Sigmoid colon (tissue), 7 donors: ENCODE measurements around the gene GPR179. TPM values are rescaled to one million over a fixed set of nuclear protein-coding genes. Genes with fewer than 3 reads are reported as not detected.

ENCODE experiments used
- DNase-seq: peaks from one replicate; pipeline ENCODE4 v3.0.0-alpha.2; 2019
- H3K27ac ChIP-seq, 4 donors: fragments of 200-600 bp; sonication (generic); one replicate each; pipeline ENCODE4 v1.5.1; 2016 to 2019; ENCODE audit warnings: mild to moderate bottlenecking in 1 of 4
- H3K27me3 ChIP-seq, 3 donors: fragments of 200-600 bp; sonication (generic); one replicate each; pipeline ENCODE4 v1.5.1; 2019; ENCODE audit warnings: mild to moderate bottlenecking in 1 of 3
- H3K36me3 ChIP-seq, 4 donors: fragments of 200-600 bp; sonication (generic); one replicate each; pipeline ENCODE4 v1.5.1; 2016 to 2019
- H3K4me1 ChIP-seq, 4 donors: fragments of 200-600 bp; sonication (generic); one replicate each; pipeline ENCODE4 v1.5.1; 2017 to 2019
- H3K4me3 ChIP-seq, 4 donors: fragments of 200-600 bp; sonication (generic); one replicate each; pipeline ENCODE4 v1.5.1; 2017 to 2019; ENCODE audit warnings: mild to moderate bottlenecking in 2 of 4, moderate library complexity in 1 of 4
- H3K9me3 ChIP-seq, 4 donors: fragments of 200-600 bp in 3 of 4; sonication (generic) in 3 of 4; one replicate each; pipeline versions ENCODE4 v1.5.1 to v1.6.1; 2013 to 2019
- CTCF ChIP-seq, 4 experiments: fragments of 450-650 bp in 3 of 4; fragments of 200-600 bp in 1 of 4; IDR thresholded peaks; one replicate each; pipeline ENCODE4 v1.5.1; 2016 to 2019; ENCODE audit warnings: antibody characterized with exemption in 4 of 4, mild to moderate bottlenecking in 3 of 4, moderate library complexity in 2 of 4
- EP300 ChIP-seq, 4 donors: sonication (generic); formaldehyde crosslinking; IDR thresholded peaks; one replicate each; pipeline ENCODE4 v1.6.1; 2017; ENCODE audit warnings: antibody characterized with exemption in 4 of 4
- POLR2A ChIP-seq, 2 donors: fragments of 450-650 bp; IDR thresholded peaks; one replicate each; pipeline ENCODE4 v1.6.1; 2016; ENCODE audit warnings: antibody characterized with exemption in 2 of 2, mild to moderate bottlenecking in 2 of 2, moderate library complexity in 2 of 2
- POLR2AphosphoS5 ChIP-seq, 4 donors: sonication (generic); formaldehyde crosslinking; IDR thresholded peaks; one replicate each; pipeline ENCODE4 v1.6.1; 2017; ENCODE audit warnings: antibody characterized with exemption in 4 of 4
- WGBS, 2 donors: extraction: QIAGEN DNeasy Blood & Tissue Kit; methylation state at CpG; one replicate each; pipeline ENCODE4 v1.1.7; 2013; 5-methylcytosine and 5-hydroxymethylcytosine counted together
- intact Hi-C: fragments of 100-400 bp; cut with DNase I; formaldehyde crosslinking; loops from one replicate; pipeline ENCODE4 v1.15.1; 2023
- polyA plus RNA-seq, 3 donors: library from polyadenylated mRNA; stranded (reverse); fragments of 200-250 nt; gene quantifications; one replicate each; pipeline ENCODE4 v1.2.3, GENCODE V29; 2013
- total RNA-seq, 4 donors: library from RNA; depleted of rRNA; stranded (reverse); fragments of >200 nt; gene quantifications; one replicate each; pipeline ENCODE4 v1.1.0, GENCODE V29; 2016
- donor health status: healthy with polysubstance abuse.
- donor health status: Bipolar disorder and iron deficiency.
- donor health status: healthy.

GPR179 gene
- total and polyA plus RNA-seq, 7 donors: under 0.01 to 0.36 (median 0.09) TPM; not detected in 4

GRCh38 chr17:38329808-38330730, 13.7 kb downstream of the GPR179 start:
- peaks cover 0 to 40% (median 0%) of the 10 kb centered on the region in 3 donors for H3K27me3 ChIP-seq
- TF ChIP-seq EP300 (IDR thresholded peaks at IDR 0.05) (no peak), POLR2AphosphoS5 (IDR thresholded peaks at IDR 0.05) (no peak), POLR2A (IDR thresholded peaks at IDR 0.05) (no peak), CTCF (IDR thresholded peaks at IDR 0.05) (no peak)
- H3K36me3 ChIP-seq: no peaks in the 10 kb centered on the region
- no peak overlapping the region for H3K27ac ChIP-seq
- no peak for DNase-seq
- H3K9me3 ChIP-seq: no peaks in the 10 kb centered on the region
- no peak overlapping the region for H3K4me3 ChIP-seq
- no peaks in the 10 kb centered on the region for H3K4me1 ChIP-seq
- intact Hi-C loops: no loop called here
- WGBS, 2 donors: 91 to 92% methylated on average over 25 of the region's 25 CpGs

GRCh38 chr17:38329284-38329683, 14.5 kb downstream of the GPR179 start:
- peaks cover 0 to 1% (median 0%) of the 10 kb centered on the region in 4 donors for H3K4me1 ChIP-seq
- 81 to 91% methylated on average over 7 of the region's 7 CpGs for WGBS, 2 donors
- no peaks in the 10 kb centered on the region for H3K36me3 ChIP-seq
- TF ChIP-seq EP300 (IDR thresholded peaks at IDR 0.05): no peak
- TF ChIP-seq POLR2AphosphoS5 (IDR thresholded peaks at IDR 0.05): no peak
- TF ChIP-seq CTCF (IDR thresholded peaks at IDR 0.05): no peak
- intact Hi-C loops: no loop called here
- H3K4me3 ChIP-seq: no peak overlapping the region
- no peaks in the 10 kb centered on the region for H3K9me3 ChIP-seq
- H3K27me3 ChIP-seq: peaks cover 0 to 40% (median 0%) of the 10 kb centered on the region in 3 donors
- DNase-seq: no peak
- no peak overlapping the region for H3K27ac ChIP-seq

- no peak for DNase-seq
- intact Hi-C loops: no loop called here
- 67 to 84% methylated on average over 7 of the region's 7 CpGs for WGBS, 2 donors
- Histone ChIP-seq H3K36me3 (peaks cover 0 to 2% (median 0%) of the 10 kb centered on the region in 4 donors), H3K27me3 (peaks cover 0 to 37% (median 0%) of the 10 kb centered on the region in 3 donors), H3K9me3 (no peaks in the 10 kb centered on the region), H3K27ac (no peak overlapping the region), H3K4me3 (no peak overlapping the region), H3K4me1 (peaks cover 0 to 5% (median 0%) of the 10 kb centered on the region in 4 donors)
- no peak for TF ChIP-seq EP300 (IDR thresholded peaks at IDR 0.05)
- TF ChIP-seq POLR2AphosphoS5 (IDR thresholded peaks at IDR 0.05): no peak
- no peak for TF ChIP-seq POLR2A (IDR thresholded peaks at IDR 0.05)
- TF ChIP-seq CTCF (IDR thresholded peaks at IDR 0.05): no peak
Measured at GRCh38 chr17:38328620-38329019, 15.1 kb downstream of the GPR179 start.

GRCh38 chr17:38327936-38328335, 15.8 kb downstream of the GPR179 start:
- H3K9me3 ChIP-seq: no peaks in the 10 kb centered on the region
- intact Hi-C loops: no loop called here
- H3K36me3 ChIP-seq: peaks cover 0 to 8% (median 2%) of the 10 kb centered on the region in 4 donors
- WGBS, 2 donors: 47 to 72% methylated on average over 1 of the region's 1 CpG
- DNase-seq: no peak
- H3K27me3 ChIP-seq: peaks cover 0 to 31% (median 0%) of the 10 kb centered on the region in 3 donors
- TF ChIP-seq POLR2AphosphoS5 (IDR thresholded peaks at IDR 0.05) (no peak), CTCF (IDR thresholded peaks at IDR 0.05) (no peak), EP300 (IDR thresholded peaks at IDR 0.05) (no peak), POLR2A (IDR thresholded peaks at IDR 0.05) (no peak)
- no peak overlapping the region for H3K4me3 ChIP-seq
- H3K4me1 ChIP-seq: peaks cover 0 to 5% (median 0%) of the 10 kb centered on the region in 4 donors
- H3K27ac ChIP-seq: no peak overlapping the region
